HG03066 (cell line): ENCODE data around the gene TRMT6.

Experiments used
- ATAC-seq: cut with Tn5 transposase; IDR thresholded peaks from one replicate; pipeline ENCODE4 v1.9.1; 2021; ENCODE audit warnings: low read depth; ENCODE audit not compliant: unreplicated experiment

The TRMT6 gene

GRCh38 chr20:5910186-5910585, 40.1 kb downstream of the TRMT6 start:
- no peak for ATAC-seq

DNA sequence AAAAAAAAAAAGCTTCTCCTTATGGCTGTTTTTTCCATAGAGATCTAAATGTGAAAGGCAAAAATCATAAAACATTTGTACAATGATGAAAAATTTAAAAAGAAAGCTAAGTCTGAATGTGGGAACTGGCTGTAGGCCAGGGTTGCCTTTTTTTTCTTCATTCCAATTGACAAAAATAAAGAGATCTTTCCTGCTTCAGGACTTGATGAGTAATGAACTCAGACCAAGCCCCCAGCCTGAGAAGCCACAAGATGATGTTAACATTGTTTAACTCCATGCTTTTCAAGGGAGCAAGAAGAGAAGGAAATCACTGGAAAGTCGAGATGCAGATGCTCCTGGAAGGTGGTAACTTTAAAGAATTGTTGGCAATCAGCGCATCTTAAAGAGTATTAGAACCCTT, 41.4 kb downstream of the TRMT6 start:
- no peak for ATAC-seq

DNA sequence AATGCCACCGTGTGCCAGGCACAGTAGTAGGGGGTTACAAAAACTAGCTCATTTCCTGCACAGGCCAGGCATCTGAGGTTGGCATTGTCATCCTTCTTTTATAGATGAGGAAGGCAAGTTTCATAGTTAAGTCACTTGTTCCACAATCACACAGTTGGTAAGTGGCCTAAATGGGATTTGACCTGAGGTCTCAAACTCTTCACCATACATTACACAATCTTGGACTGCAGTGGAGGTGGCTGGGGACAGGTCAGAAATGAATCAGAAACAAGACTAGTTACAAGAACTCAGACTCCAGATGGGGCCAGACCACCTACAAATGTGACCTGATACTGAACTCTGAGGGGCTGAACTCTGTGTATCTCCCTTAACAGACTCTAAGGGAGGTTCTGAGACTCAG, 49.4 kb downstream of the TRMT6 start:
- no peak for ATAC-seq

- ATAC-seq: no peak
Observed at GRCh38 chr20:5899444-5899843, 50.9 kb downstream of the TRMT6 start.

DNA sequence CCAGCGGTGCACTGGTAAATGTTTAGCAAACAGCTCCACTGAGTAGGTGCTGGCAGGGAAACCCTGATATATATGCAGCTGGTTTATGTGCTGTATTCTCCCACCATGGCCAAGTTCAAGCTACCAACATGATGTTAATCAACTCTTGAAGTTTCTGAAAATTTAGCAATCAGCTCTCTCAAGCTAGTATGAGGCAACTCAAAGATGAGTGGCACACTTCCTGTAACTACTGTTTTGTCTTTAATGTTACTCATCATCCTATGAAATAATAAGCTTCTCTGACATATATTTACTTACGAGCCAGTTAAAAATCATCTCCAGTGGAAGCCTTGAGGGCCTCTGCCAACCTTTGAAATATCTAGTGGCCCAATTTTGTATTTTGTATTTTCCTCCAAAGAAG, 54.7 kb downstream of the TRMT6 start:
- no peak for ATAC-seq

DNA sequence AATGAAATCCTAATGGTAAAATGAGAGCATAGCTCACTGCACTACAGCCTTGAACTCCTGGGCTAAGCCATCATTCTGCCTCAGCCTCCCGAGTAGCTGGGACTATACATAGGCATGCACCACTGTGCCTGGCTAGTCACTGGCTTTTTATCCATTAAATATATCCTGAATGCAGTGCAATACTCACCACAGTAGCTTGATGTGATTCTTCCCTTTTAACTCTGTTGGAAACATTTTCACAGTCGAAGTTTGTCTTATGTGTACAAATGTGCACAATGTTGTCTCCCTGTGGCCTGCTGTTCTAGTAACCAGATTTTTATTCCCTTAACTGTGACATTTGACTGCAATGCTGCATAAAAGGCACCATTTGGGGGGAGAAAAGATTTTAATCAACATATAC, 56.7 kb downstream of the TRMT6 start:
- no peak for ATAC-seq

DNA sequence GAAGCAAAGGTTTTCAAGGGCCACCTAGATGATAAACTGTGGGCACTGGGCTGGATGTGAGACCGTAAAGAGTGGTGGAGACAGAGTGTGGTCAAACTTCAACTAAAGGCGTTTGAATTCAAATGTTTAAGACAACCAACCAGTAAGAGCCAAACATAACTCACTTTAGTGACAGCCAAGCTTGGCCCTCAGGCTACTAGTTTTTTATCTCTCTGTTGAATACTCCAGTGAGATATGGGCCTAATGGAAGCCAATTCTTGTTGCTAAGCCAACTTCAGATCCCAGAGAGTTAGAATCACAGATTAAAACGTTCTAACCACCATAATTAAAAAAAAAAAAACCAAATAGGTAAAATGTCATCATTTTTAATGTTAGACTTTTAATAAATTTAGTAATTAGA, 57.3 kb downstream of the TRMT6 start:
- ATAC-seq: no peak

- no peak for ATAC-seq
Observed at GRCh38 chr20:5890773-5891441, 59.4 kb downstream of the TRMT6 start.

- no peak for ATAC-seq
Observed at GRCh38 chr20:5888041-5888440, 62.3 kb downstream of the TRMT6 start.

DNA sequence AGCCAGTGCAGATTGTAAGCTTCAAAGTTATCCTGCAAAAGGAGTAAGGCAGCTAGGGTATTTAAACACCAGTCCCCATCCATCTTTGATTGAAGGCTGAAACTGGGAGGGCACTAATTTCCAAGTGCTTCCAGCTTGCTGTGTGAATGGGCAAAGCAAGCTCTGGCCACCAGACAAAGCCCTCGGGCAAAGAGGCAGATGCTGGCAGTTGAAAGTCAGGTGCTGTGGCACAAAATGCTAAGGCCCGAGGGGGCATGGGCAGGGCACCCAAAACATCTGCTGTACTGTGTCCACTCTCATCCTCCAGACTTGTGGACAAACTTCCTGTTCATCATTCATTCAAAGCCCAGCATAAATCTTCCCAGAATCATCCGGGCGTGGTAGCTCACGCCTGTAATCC, 62.9 kb downstream of the TRMT6 start:
- ATAC-seq: no peak
